Measurements from ENCODE around the gene B3GALT5. TPM values are rescaled to one million over a fixed set of nuclear protein-coding genes. Genes with fewer than 3 reads are reported as not detected.

Gene B3GALT5
- total RNA-seq, 1 experiment from 2014 or later: not detected

- no peaks in the 10 kb centered on the region for H3K9me3 Mint-ChIP-seq (ENCODE audit: unreplicated experiment)
- intact Hi-C loops (cut with micrococcal nuclease): no loop called here
- no peaks in the 10 kb centered on the region for H3K36me3 Mint-ChIP-seq (ENCODE audit: insufficient read depth, unreplicated experiment)
- H3K4me3 Mint-ChIP-seq (ENCODE audit: unreplicated experiment): no peak overlapping the region
- H3K27ac Mint-ChIP-seq (ENCODE audit: low read depth, unreplicated experiment): no peak overlapping the region
- ChIA-PET CTCF (no interaction called here), POLR2A (interaction anchor here (0.6 kb wide), 1 partner anchor 20 kb away, joined by 3 read pairs; no protein-coding TSS in a partner anchor)
- H3K4me1 Mint-ChIP-seq (ENCODE audit: insufficient read depth, unreplicated experiment): no peaks in the 10 kb centered on the region
- no peak for DNase-seq (ENCODE audit: unreplicated experiment)
- no TSS peak for BruUV-seq (replicated peaks)
- H3K27me3 Mint-ChIP-seq (ENCODE audit: insufficient read depth, unreplicated experiment): no peaks in the 10 kb centered on the region
- TF ChIP-seq CTCF (IDR thresholded peaks at IDR 0.05; ENCODE audit: unreplicated experiment): no peak
These were observed 2.0 kb upstream of the B3GALT5 start for GRCh38 chr21:39610703-39611102.

- Mint-ChIP-seq H3K4me1 (ENCODE audit: insufficient read depth, unreplicated experiment) (peaks cover 5% of the 10 kb centered on the region), H3K36me3 (ENCODE audit: insufficient read depth, unreplicated experiment) (no peaks in the 10 kb centered on the region), H3K9me3 (ENCODE audit: unreplicated experiment) (no peaks in the 10 kb centered on the region), H3K27me3 (ENCODE audit: insufficient read depth, unreplicated experiment) (no peaks in the 10 kb centered on the region), H3K4me3 (ENCODE audit: unreplicated experiment) (no peak overlapping the region), H3K27ac (ENCODE audit: low read depth, unreplicated experiment) (no peak overlapping the region)
- no peak for DNase-seq (ENCODE audit: unreplicated experiment)
- intact Hi-C loops (cut with micrococcal nuclease): no loop called here
- no peak for TF ChIP-seq CTCF (IDR thresholded peaks at IDR 0.05; ENCODE audit: unreplicated experiment)
- ChIA-PET CTCF (no interaction called here), POLR2A (no interaction called here)
- BruUV-seq (replicated peaks): no TSS peak
These were observed 1.1 kb upstream of the B3GALT5 start for GRCh38 chr21:39611551-39612190.

GRCh38 chr21:39613041-39613934 is 548 bp downstream of the B3GALT5 start:
- peak overlapping the region; percentile 12 for H3K4me3 Mint-ChIP-seq (ENCODE audit: unreplicated experiment)
- CTCF ChIA-PET: no interaction called here
- peaks cover 5% of the 10 kb centered on the region for H3K4me1 Mint-ChIP-seq (ENCODE audit: insufficient read depth, unreplicated experiment)
- no peaks in the 10 kb centered on the region for H3K36me3 Mint-ChIP-seq (ENCODE audit: insufficient read depth, unreplicated experiment)
- no peak for TF ChIP-seq CTCF (IDR thresholded peaks at IDR 0.05; ENCODE audit: unreplicated experiment)
- BruUV-seq (replicated peaks): no TSS peak
- no peak for DNase-seq (ENCODE audit: unreplicated experiment)
- H3K27ac Mint-ChIP-seq (ENCODE audit: low read depth, unreplicated experiment): no peak overlapping the region
- intact Hi-C loops (cut with micrococcal nuclease): no loop called here
- POLR2A ChIA-PET: no interaction called here
- H3K27me3 Mint-ChIP-seq (ENCODE audit: insufficient read depth, unreplicated experiment): no peaks in the 10 kb centered on the region
- H3K9me3 Mint-ChIP-seq (ENCODE audit: unreplicated experiment): no peaks in the 10 kb centered on the region

- CTCF ChIA-PET: interaction anchor here (1.2 kb wide), 1 partner anchor 99 kb away, joined by 4 read pairs; no protein-coding TSS in a partner anchor
- no peak overlapping the region for H3K4me3 Mint-ChIP-seq (ENCODE audit: unreplicated experiment)
- no peaks in the 10 kb centered on the region for H3K27me3 Mint-ChIP-seq (ENCODE audit: insufficient read depth, unreplicated experiment)
- H3K4me1 Mint-ChIP-seq (ENCODE audit: insufficient read depth, unreplicated experiment): peaks cover 5% of the 10 kb centered on the region
- TF ChIP-seq CTCF (IDR thresholded peaks at IDR 0.05; ENCODE audit: unreplicated experiment): no peak
- intact Hi-C loops (cut with micrococcal nuclease): no loop called here
- POLR2A ChIA-PET: interaction anchor here (1.4 to 2.4 kb wide), 2 partner anchors 11 to 53 kb away, joined by 3 to 9 read pairs; no protein-coding TSS in a partner anchor
- H3K27ac Mint-ChIP-seq (ENCODE audit: low read depth, unreplicated experiment): no peak overlapping the region
- no TSS peak for BruUV-seq (replicated peaks)
- DNase-seq (ENCODE audit: unreplicated experiment): no peak
- H3K9me3 Mint-ChIP-seq (ENCODE audit: unreplicated experiment): no peaks in the 10 kb centered on the region
- H3K36me3 Mint-ChIP-seq (ENCODE audit: insufficient read depth, unreplicated experiment): no peaks in the 10 kb centered on the region
These were observed 3.6 kb downstream of the B3GALT5 start for GRCh38 chr21:39616211-39616772.
